ENCODE results near the gene CCDC191. TPM values are rescaled to one million over a fixed set of nuclear protein-coding genes. Genes with fewer than 3 reads are reported as not detected.
A peak's percentile ranks its signal among the peaks of the same experiment; 100 is the strongest.

CCDC191 gene
- total RNA-seq, 6 donors from 2014 or later, result 3.8 to 27.2 (median 9.1) TPM

GRCh38 chr3:113966172-113966571 is 90.2 kb downstream of the CCDC191 start:
- Histone ChIP-seq H3K9me3 (no peaks in the 10 kb centered on the region), H3K4me1 (peaks cover 0 to 2% (median 0%) of the 10 kb centered on the region in 4 donors), H3K4me3 (no peak overlapping the region), H3K27me3 (no peaks in the 10 kb centered on the region), H3K36me3 (peaks cover 0 to 5% (median 0%) of the 10 kb centered on the region in 4 donors), H3K27ac (no peak overlapping the region)
- DNase-seq (no peak), ATAC-seq (ENCODE audit: low FRiP score in 2 of 2) (no peak)
- TF ChIP-seq POLR2AphosphoS5 (IDR thresholded peaks at IDR 0.05) (no peak), EP300 (IDR thresholded peaks at IDR 0.05) (no peak), POLR2A (IDR thresholded peaks at IDR 0.05) (no peak)
- TF ChIP-seq, protein P1, sequence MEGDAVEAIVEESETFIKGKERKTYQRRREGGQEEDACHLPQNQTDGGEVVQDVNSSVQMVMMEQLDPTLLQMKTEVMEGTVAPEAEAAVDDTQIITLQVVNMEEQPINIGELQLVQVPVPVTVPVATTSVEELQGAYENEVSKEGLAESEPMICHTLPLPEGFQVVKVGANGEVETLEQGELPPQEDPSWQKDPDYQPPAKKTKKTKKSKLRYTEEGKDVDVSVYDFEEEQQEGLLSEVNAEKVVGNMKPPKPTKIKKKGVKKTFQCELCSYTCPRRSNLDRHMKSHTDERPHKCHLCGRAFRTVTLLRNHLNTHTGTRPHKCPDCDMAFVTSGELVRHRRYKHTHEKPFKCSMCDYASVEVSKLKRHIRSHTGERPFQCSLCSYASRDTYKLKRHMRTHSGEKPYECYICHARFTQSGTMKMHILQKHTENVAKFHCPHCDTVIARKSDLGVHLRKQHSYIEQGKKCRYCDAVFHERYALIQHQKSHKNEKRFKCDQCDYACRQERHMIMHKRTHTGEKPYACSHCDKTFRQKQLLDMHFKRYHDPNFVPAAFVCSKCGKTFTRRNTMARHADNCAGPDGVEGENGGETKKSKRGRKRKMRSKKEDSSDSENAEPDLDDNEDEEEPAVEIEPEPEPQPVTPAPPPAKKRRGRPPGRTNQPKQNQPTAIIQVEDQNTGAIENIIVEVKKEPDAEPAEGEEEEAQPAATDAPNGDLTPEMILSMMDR (IDR thresholded peaks at IDR 0.05), result no peak
- 83 to 89% methylated on average over 2 of the region's 2 CpGs for WGBS, 2 donors

GRCh38 chr3:113963879-113964278 is 92.4 kb downstream of the CCDC191 start:
- WGBS, 2 donors, result 76 to 90% methylated on average over 3 of the region's 3 CpGs
- no peaks in the 10 kb centered on the region for H3K27me3 ChIP-seq

DNA sequence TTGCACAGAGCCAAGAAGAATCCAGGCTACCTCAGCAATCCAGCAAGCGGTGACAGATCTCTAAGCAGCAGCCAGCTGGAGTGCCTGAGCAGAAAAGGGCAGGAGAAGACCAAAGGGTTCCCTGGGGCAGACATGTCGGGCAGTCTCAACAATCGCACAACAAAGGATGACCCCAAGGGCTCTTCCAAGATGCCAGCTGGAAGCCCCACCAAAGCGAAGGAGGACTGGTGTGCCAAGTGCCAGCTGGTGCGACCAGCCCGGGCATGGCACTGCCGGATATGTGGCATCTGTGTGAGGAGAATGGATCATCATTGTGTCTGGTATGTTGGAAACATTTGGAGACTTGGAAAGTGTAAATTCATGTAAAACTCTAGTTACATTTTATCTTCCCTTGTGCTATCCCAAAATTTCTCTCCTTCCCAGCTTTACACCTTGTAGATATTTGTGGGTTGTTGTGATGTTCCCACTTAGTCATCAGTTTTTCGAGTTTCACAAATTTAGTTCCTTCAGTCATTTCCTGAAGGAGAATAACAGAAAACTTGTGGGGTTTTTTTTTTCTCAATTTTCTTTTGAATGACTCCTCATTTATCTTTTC is 102.1 kb downstream of the CCDC191 start:
- Histone ChIP-seq H3K4me1 (peaks cover 0 to 1% (median 0%) of the 10 kb centered on the region in 4 donors), H3K4me3 (no peak overlapping the region), H3K36me3 (peaks cover 0 to 14% (median 5%) of the 10 kb centered on the region in 4 donors), H3K27ac (no peak overlapping the region), H3K9me3 (no peaks in the 10 kb centered on the region), H3K27me3 (no peaks in the 10 kb centered on the region)
- 83% methylated on average over 7 to 8 of the region's 8 CpGs for WGBS, 2 donors
- DNase-seq, result peak in 1 of 2 donors; percentile 40
- no peak for ATAC-seq (ENCODE audit: low FRiP score in 2 of 2)
- TF ChIP-seq EP300 (IDR thresholded peaks at IDR 0.05), result no peak
- TF ChIP-seq, protein P1 (IDR thresholded peaks at IDR 0.05), result no peak
- no peak for TF ChIP-seq POLR2AphosphoS5 (IDR thresholded peaks at IDR 0.05)
- no peak for TF ChIP-seq POLR2A (IDR thresholded peaks at IDR 0.05)

More at GRCh38 chr3:113963879-113964278, 92.4 kb downstream of the CCDC191 start:
- Histone ChIP-seq H3K9me3 (no peaks in the 10 kb centered on the region), H3K27ac (no peak overlapping the region), H3K36me3 (peaks cover 0 to 7% (median 0%) of the 10 kb centered on the region in 4 donors), H3K4me1 (no peaks in the 10 kb centered on the region), H3K4me3 (no peak overlapping the region)
- no peak for TF ChIP-seq EP300 (IDR thresholded peaks at IDR 0.05)
- TF ChIP-seq POLR2A (IDR thresholded peaks at IDR 0.05), result no peak
- TF ChIP-seq, protein P1 (IDR thresholded peaks at IDR 0.05), result no peak
- no peak for TF ChIP-seq POLR2AphosphoS5 (IDR thresholded peaks at IDR 0.05)
- ATAC-seq (ENCODE audit: low FRiP score in 2 of 2), result no peak
- no peak for DNase-seq

DNA sequence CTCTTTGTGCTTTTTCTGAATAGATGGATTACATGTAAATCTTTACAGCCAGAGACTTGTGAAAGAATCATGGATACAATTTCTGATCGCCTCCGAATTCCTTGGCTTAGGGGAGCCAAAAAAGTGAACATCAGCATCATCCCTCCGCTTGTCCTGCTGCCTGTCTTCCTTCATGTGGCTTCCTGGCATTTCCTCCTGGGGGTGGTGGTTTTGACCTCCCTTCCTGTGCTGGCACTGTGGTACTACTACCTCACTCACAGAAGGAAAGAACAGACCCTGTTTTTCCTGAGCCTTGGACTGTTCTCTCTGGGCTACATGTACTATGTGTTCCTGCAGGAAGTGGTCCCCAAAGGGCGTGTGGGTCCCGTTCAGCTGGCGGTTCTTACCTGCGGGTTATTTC is 102.6 kb downstream of the CCDC191 start:
- TF ChIP-seq EP300 (IDR thresholded peaks at IDR 0.05) (no peak), POLR2AphosphoS5 (IDR thresholded peaks at IDR 0.05) (no peak), POLR2A (IDR thresholded peaks at IDR 0.05) (no peak)
- TF ChIP-seq, protein P1 (IDR thresholded peaks at IDR 0.05), result no peak
- no peak overlapping the region for H3K4me3 ChIP-seq
- H3K4me1 ChIP-seq, result peaks cover 0 to 6% (median 3%) of the 10 kb centered on the region in 4 donors
- H3K27me3 ChIP-seq, result no peaks in the 10 kb centered on the region
- DNase-seq (no peak), ATAC-seq (ENCODE audit: low FRiP score in 2 of 2) (no peak)
- no peak overlapping the region for H3K27ac ChIP-seq
- H3K9me3 ChIP-seq, result no peaks in the 10 kb centered on the region
- peaks cover 0 to 10% (median 5%) of the 10 kb centered on the region in 4 donors for H3K36me3 ChIP-seq
- 25 to 58% methylated on average over 3 to 7 of the region's 7 CpGs for WGBS, 2 donors

GRCh38 chr3:113952921-113953320 is 103.4 kb downstream of the CCDC191 start:
- peaks cover 0 to 9% (median 0%) of the 10 kb centered on the region in 4 donors for H3K36me3 ChIP-seq
- H3K27ac ChIP-seq, result no peak overlapping the region
- no peak for TF ChIP-seq EP300 (IDR thresholded peaks at IDR 0.05)
- no peak for TF ChIP-seq POLR2AphosphoS5 (IDR thresholded peaks at IDR 0.05)
- TF ChIP-seq, protein P1 (IDR thresholded peaks at IDR 0.05), result no peak
- TF ChIP-seq POLR2A (IDR thresholded peaks at IDR 0.05), result no peak
- no peaks in the 10 kb centered on the region for H3K27me3 ChIP-seq
- H3K4me1 ChIP-seq, result peaks cover 4 to 14% (median 9%) of the 10 kb centered on the region in 4 donors
- no peaks in the 10 kb centered on the region for H3K9me3 ChIP-seq
- DNase-seq (no peak), ATAC-seq (ENCODE audit: low FRiP score in 2 of 2) (no peak)
- H3K4me3 ChIP-seq, result no peak overlapping the region
